ENCODE results near the gene ALDH3B1.

ALDH3B1 gene

GRCh38 chr11:68052137-68052873, 42.2 kb downstream of the ALDH3B1 start:
- no peaks in the 10 kb centered on the region for H3K36me3 ChIP-seq (ENCODE audit: low read length)
- no peak overlapping the region for H3K27ac ChIP-seq (ENCODE audit: low read depth, low read length)
- no peaks in the 10 kb centered on the region for H3K9me3 ChIP-seq (ENCODE audit: insufficient read depth, low read length)
- TF ChIP-seq CTCF (IDR thresholded peaks at IDR 0.05; ENCODE audit: insufficient read depth, low read length, poor library complexity, severe bottlenecking) (no peak), EZH2phosphoT487 (conservative IDR thresholded peaks at IDR 0.05; ENCODE audit: low read length) (no peak)
- no peaks in the 10 kb centered on the region for H3K79me2 ChIP-seq (ENCODE audit: insufficient read depth, low read length)
- no peaks in the 10 kb centered on the region for H3K9me2 ChIP-seq (replicated peaks; ENCODE audit: insufficient read depth, low read length)
- no peak overlapping the region for H3K4me2 ChIP-seq (ENCODE audit: low read depth, low read length, poor library complexity, severe bottlenecking)
- no peaks in the 10 kb centered on the region for H4K20me1 ChIP-seq (ENCODE audit: low read depth, low read length)
- no peaks in the 10 kb centered on the region for H3K27me3 ChIP-seq (ENCODE audit: low read length)
- 0 out of 2 replicates have a peak, but pooled peaks cover 3% of the 10 kb centered on the region for H3F3A ChIP-seq (ENCODE audit: insufficient read depth)
- H3K4me3 ChIP-seq (ENCODE audit: insufficient read depth, low read length, poor library complexity, severe bottlenecking), result no peak overlapping the region
- H2AFZ ChIP-seq (ENCODE audit: low read depth, low read length, severe bottlenecking), result no peak overlapping the region
- H3K9ac ChIP-seq (ENCODE audit: low read length), result no peak overlapping the region

- no peaks in the 10 kb centered on the region for H3K27me3 ChIP-seq (ENCODE audit: low read length)
- 0 out of 2 replicates have a peak, but pooled peaks cover 3% of the 10 kb centered on the region for H3F3A ChIP-seq (ENCODE audit: insufficient read depth)
- H3K79me2 ChIP-seq (ENCODE audit: insufficient read depth, low read length), result no peaks in the 10 kb centered on the region
- H3K9me3 ChIP-seq (ENCODE audit: insufficient read depth, low read length), result no peaks in the 10 kb centered on the region
- no peaks in the 10 kb centered on the region for H3K9me2 ChIP-seq (replicated peaks; ENCODE audit: insufficient read depth, low read length)
- no peak overlapping the region for H3K9ac ChIP-seq (ENCODE audit: low read length)
- no peak overlapping the region for H3K4me2 ChIP-seq (ENCODE audit: low read depth, low read length, poor library complexity, severe bottlenecking)
- no peaks in the 10 kb centered on the region for H4K20me1 ChIP-seq (ENCODE audit: low read depth, low read length)
- TF ChIP-seq CTCF (IDR thresholded peaks at IDR 0.05; ENCODE audit: insufficient read depth, low read length, poor library complexity, severe bottlenecking), result no peak
- no peak for TF ChIP-seq EZH2phosphoT487 (conservative IDR thresholded peaks at IDR 0.05; ENCODE audit: low read length)
- H3K36me3 ChIP-seq (ENCODE audit: low read length), result no peaks in the 10 kb centered on the region
- H2AFZ ChIP-seq (ENCODE audit: low read depth, low read length, severe bottlenecking), result no peak overlapping the region
- no peak overlapping the region for H3K4me3 ChIP-seq (ENCODE audit: insufficient read depth, low read length, poor library complexity, severe bottlenecking)
- no peak overlapping the region for H3K27ac ChIP-seq (ENCODE audit: low read depth, low read length)
Observed at GRCh38 chr11:68053117-68053516, 43.0 kb downstream of the ALDH3B1 start.

- no peaks in the 10 kb centered on the region; the same call in 1 of the 2 replicates for H3K36me3 ChIP-seq (ENCODE audit: low read length)
Observed at GRCh38 chr11:68053981-68054812, 44.1 kb downstream of the ALDH3B1 start.

More at GRCh38 chr11:68053981-68054812, 44.1 kb downstream of the ALDH3B1 start:
- Histone ChIP-seq H3K27me3 (ENCODE audit: low read length) (no peaks in the 10 kb centered on the region), H2AFZ (ENCODE audit: low read depth, low read length, severe bottlenecking) (no peak overlapping the region), H3F3A (ENCODE audit: insufficient read depth) (0 out of 2 replicates have a peak, but pooled peaks cover 3% of the 10 kb centered on the region), H3K9me3 (ENCODE audit: insufficient read depth, low read length) (no peaks in the 10 kb centered on the region), H3K4me3 (ENCODE audit: insufficient read depth, low read length, poor library complexity, severe bottlenecking) (no peak overlapping the region), H3K79me2 (ENCODE audit: insufficient read depth, low read length) (no peaks in the 10 kb centered on the region), H3K9me2 (replicated peaks; ENCODE audit: insufficient read depth, low read length) (no peaks in the 10 kb centered on the region), H3K4me2 (ENCODE audit: low read depth, low read length, poor library complexity, severe bottlenecking) (no peak overlapping the region), H3K9ac (ENCODE audit: low read length) (no peak overlapping the region), H4K20me1 (ENCODE audit: low read depth, low read length) (no peaks in the 10 kb centered on the region), H3K27ac (ENCODE audit: low read depth, low read length) (no peak overlapping the region)
- TF ChIP-seq CTCF (IDR thresholded peaks at IDR 0.05; ENCODE audit: insufficient read depth, low read length, poor library complexity, severe bottlenecking), result no peak
- TF ChIP-seq EZH2phosphoT487 (conservative IDR thresholded peaks at IDR 0.05; ENCODE audit: low read length), result no peak

Measured in SU-DHL-6 (cell line).